Mucosa of rectum (tissue), 2 donors: ENCODE data around the gene ARHGEF19.

Experiments
- H3K27ac ChIP-seq, 2 donors: one replicate each; pipeline ENCODE4 v1.7.0; 2013; ENCODE audit warnings: inconsistent platforms in 2 of 2, low read depth in 2 of 2, low read length in 2 of 2
- H3K27me3 ChIP-seq, 2 donors: one replicate each; pipeline ENCODE4 v1.7.0; 2013; ENCODE audit warnings: low read length in 2 of 2; ENCODE audit not compliant: control insufficient read depth in 2 of 2, insufficient read depth in 2 of 2
- H3K36me3 ChIP-seq, 2 donors: one replicate each; pipeline ENCODE4 v1.7.0; 2013; ENCODE audit warnings: low read length in 2 of 2; ENCODE audit not compliant: control insufficient read depth in 2 of 2, insufficient read depth in 2 of 2
- H3K4me1 ChIP-seq, 2 donors: one replicate each; pipeline ENCODE4 v1.7.0; 2013; ENCODE audit warnings: low read length in 2 of 2, mild to moderate bottlenecking in 1 of 2; ENCODE audit not compliant: control insufficient read depth in 2 of 2, insufficient read depth in 2 of 2
- H3K4me3 ChIP-seq, 2 donors: one replicate each; pipeline ENCODE4 v1.7.0; 2013; ENCODE audit warnings: low read length in 2 of 2
- H3K9ac ChIP-seq, 2 donors: one replicate each; pipeline ENCODE4 v1.7.0; 2013; ENCODE audit warnings: low read length in 2 of 2, low read depth in 1 of 2, mild to moderate bottlenecking in 1 of 2
- H3K9me3 ChIP-seq, 2 donors: one replicate each; pipeline ENCODE4 v1.7.0; 2013; ENCODE audit warnings: low read length in 2 of 2; ENCODE audit not compliant: control insufficient read depth in 2 of 2
- donor health status: healthy.
- donor health status: Normal muscosa, but diverticular disease.

The ARHGEF19 gene

GRCh38 chr1:16244650-16245285 is 32.3 kb upstream of the ARHGEF19 start:
- Histone ChIP-seq H3K4me3 (no peak overlapping the region), H3K4me1 (peaks cover 9 to 12% of the 10 kb centered on the region in 2 donors), H3K9ac (no peak overlapping the region), H3K9me3 (no peaks in the 10 kb centered on the region), H3K36me3 (peaks cover 4 to 5% of the 10 kb centered on the region in 2 donors), H3K27ac (no peak overlapping the region), H3K27me3 (no peaks in the 10 kb centered on the region)

GRCh38 chr1:16243936-16244649 is 31.6 kb upstream of the ARHGEF19 start:
- Histone ChIP-seq H3K27me3 (no peaks in the 10 kb centered on the region), H3K4me3 (no peak overlapping the region), H3K9me3 (no peaks in the 10 kb centered on the region), H3K27ac (no peak overlapping the region), H3K9ac (peak overlapping the region in 1 of 2 donors; percentile 5), H3K4me1 (peaks cover 9 to 12% of the 10 kb centered on the region in 2 donors), H3K36me3 (peaks cover 4 to 5% of the 10 kb centered on the region in 2 donors)

DNA sequence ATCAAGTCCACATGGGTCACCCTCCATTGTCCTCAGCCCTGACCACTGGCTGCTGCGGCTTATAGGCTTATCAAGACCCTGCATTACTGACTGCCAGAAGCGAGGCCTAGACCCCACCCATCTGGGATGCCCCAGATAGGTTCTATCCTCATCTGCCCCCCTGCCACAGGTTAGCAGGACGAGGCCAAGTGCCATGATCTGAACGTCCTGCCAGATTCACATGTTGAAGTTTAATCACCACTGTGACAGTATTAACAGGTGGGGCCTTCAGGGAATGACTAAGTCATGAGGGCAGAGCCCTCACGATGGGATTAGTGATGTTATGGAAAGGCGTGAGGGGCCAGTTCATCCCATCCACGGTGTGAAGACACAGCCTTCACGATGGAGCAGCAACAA is 30.8 kb upstream of the ARHGEF19 start:
- Histone ChIP-seq H3K9ac (no peak overlapping the region), H3K27ac (no peak overlapping the region), H3K4me1 (peaks cover 3 to 6% of the 10 kb centered on the region in 2 donors), H3K9me3 (no peaks in the 10 kb centered on the region), H3K27me3 (no peaks in the 10 kb centered on the region), H3K36me3 (peaks cover 4 to 5% of the 10 kb centered on the region in 2 donors), H3K4me3 (no peak overlapping the region)

- Histone ChIP-seq H3K9ac (no peak overlapping the region), H3K4me3 (no peak overlapping the region), H3K27me3 (no peaks in the 10 kb centered on the region), H3K27ac (no peak overlapping the region), H3K9me3 (no peaks in the 10 kb centered on the region), H3K36me3 (peaks cover 4 to 5% of the 10 kb centered on the region in 2 donors), H3K4me1 (peaks cover 2 to 4% of the 10 kb centered on the region in 2 donors)
Observed at GRCh38 chr1:16242556-16243214, 30.2 kb upstream of the ARHGEF19 start.

GRCh38 chr1:16241221-16241708 is 28.8 kb upstream of the ARHGEF19 start:
- peaks cover 14% of the 10 kb centered on the region in 2 donors for H3K4me1 ChIP-seq

GRCh38 chr1:16239972-16240491 is 27.6 kb upstream of the ARHGEF19 start:
- Histone ChIP-seq H3K9ac (no peak overlapping the region), H3K4me1 (peaks cover 18% of the 10 kb centered on the region in 2 donors)

More at GRCh38 chr1:16241221-16241708, 28.8 kb upstream of the ARHGEF19 start:
- H3K27ac ChIP-seq, result no peak overlapping the region
- H3K9me3 ChIP-seq, result no peaks in the 10 kb centered on the region
- no peak overlapping the region for H3K4me3 ChIP-seq
- H3K9ac ChIP-seq, result no peak overlapping the region
- no peaks in the 10 kb centered on the region for H3K36me3 ChIP-seq
- H3K27me3 ChIP-seq, result no peaks in the 10 kb centered on the region

GRCh38 chr1:16237343-16237830 is 24.9 kb upstream of the ARHGEF19 start:
- Histone ChIP-seq H3K4me3 (peak overlapping the region; percentile 89 to 97), H3K36me3 (no peaks in the 10 kb centered on the region), H3K4me1 (peaks cover 14 to 18% of the 10 kb centered on the region in 2 donors), H3K9ac (peak overlapping the region; percentile 87 to 91), H3K27ac (peak overlapping the region; percentile 75 to 84), H3K9me3 (no peaks in the 10 kb centered on the region), H3K27me3 (no peaks in the 10 kb centered on the region)

More at GRCh38 chr1:16239972-16240491, 27.6 kb upstream of the ARHGEF19 start:
- Histone ChIP-seq H3K36me3 (no peaks in the 10 kb centered on the region), H3K4me3 (no peak overlapping the region), H3K9me3 (no peaks in the 10 kb centered on the region), H3K27ac (no peak overlapping the region), H3K27me3 (no peaks in the 10 kb centered on the region)

GRCh38 chr1:16236511-16237342 is 24.3 kb upstream of the ARHGEF19 start, which contains the start of gene CPLANE2:
Gene CPLANE2, minus strand, starts transcription at chr1:16237183. Its CDS starts 441 bp downstream, at chr1:16236742.
- no peaks in the 10 kb centered on the region for H3K36me3 ChIP-seq
- peak within 1 kb of the TSS; percentile 91 to 94 for H3K9ac ChIP-seq
- no peaks in the 10 kb centered on the region for H3K27me3 ChIP-seq

DNA sequence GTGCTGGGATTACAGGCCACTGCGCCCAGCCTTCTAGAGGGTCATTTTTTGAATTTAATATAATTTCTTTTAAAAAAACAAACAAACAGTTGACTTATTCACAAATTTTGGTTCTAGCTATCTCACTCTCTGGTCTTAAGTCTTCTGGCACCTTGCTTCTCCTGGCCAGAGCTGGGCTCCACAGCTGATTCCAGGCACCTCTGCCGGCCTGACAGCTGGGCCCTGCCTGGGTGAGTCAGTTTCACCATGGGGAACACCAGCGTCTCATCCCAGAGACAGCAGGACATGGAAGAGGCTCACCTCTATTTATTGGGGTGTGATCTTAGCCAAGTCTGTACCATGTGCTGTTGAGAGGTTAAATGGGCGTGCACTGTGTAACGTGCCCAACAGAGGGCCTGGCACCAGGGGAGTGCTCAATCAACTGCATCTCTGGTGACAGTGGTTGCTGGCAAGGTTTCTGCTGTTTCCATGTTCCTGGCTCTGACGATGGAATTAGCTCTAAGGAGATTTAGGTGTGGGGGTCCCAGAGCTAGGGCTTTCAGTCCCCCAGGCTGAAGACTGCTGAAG is 23.6 kb upstream of the ARHGEF19 start:
- H3K9me3 ChIP-seq, result no peaks in the 10 kb centered on the region
- H3K4me3 ChIP-seq, result peak overlapping the region; percentile 89 to 97
- no peaks in the 10 kb centered on the region for H3K36me3 ChIP-seq
- H3K4me1 ChIP-seq, result peaks cover 14 to 18% of the 10 kb centered on the region in 2 donors
- peak overlapping the region; percentile 84 to 93 for H3K27ac ChIP-seq
- H3K9ac ChIP-seq, result peak overlapping the region; percentile 91 to 94
- no peaks in the 10 kb centered on the region for H3K27me3 ChIP-seq

More at GRCh38 chr1:16236511-16237342, 24.3 kb upstream of the ARHGEF19 start, which contains the start of gene CPLANE2:
- H3K27ac ChIP-seq, result peak within 1 kb of the TSS; percentile 84 to 93
- H3K4me3 ChIP-seq, result peak within 1 kb of the TSS; percentile 89 to 97
- H3K9me3 ChIP-seq, result no peaks in the 10 kb centered on the region
- peaks cover 14 to 18% of the 10 kb centered on the region in 2 donors for H3K4me1 ChIP-seq
